ENCODE measurements around the gene VENTX.

DNA sequence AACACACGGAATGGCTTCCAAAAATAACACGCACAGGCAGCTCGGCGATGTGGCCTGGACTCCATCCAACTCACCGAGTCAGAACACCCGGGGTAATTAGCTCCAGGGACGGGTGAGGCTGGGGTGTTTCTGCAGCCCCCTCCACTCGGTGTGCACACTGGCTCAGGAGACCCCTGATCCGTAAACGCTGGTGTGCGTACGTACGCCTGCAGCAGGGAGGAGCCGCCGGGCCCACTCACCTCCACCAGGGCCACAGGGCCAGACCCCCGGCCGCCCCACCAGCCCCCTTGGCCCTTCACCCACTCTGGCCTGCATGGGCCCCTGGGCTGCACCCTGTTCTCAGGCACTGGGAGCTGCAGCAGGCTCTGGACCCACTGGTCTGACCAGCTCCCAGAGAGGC is 30.0 kb upstream of the VENTX start:
- TF ChIP-seq, protein P1, sequence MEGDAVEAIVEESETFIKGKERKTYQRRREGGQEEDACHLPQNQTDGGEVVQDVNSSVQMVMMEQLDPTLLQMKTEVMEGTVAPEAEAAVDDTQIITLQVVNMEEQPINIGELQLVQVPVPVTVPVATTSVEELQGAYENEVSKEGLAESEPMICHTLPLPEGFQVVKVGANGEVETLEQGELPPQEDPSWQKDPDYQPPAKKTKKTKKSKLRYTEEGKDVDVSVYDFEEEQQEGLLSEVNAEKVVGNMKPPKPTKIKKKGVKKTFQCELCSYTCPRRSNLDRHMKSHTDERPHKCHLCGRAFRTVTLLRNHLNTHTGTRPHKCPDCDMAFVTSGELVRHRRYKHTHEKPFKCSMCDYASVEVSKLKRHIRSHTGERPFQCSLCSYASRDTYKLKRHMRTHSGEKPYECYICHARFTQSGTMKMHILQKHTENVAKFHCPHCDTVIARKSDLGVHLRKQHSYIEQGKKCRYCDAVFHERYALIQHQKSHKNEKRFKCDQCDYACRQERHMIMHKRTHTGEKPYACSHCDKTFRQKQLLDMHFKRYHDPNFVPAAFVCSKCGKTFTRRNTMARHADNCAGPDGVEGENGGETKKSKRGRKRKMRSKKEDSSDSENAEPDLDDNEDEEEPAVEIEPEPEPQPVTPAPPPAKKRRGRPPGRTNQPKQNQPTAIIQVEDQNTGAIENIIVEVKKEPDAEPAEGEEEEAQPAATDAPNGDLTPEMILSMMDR (optimal IDR thresholded peaks at IDR 0.05 in 1 of 3, IDR thresholded peaks at IDR 0.05 in 1 of 3, conservative IDR thresholded peaks at IDR 0.05 in 1 of 3; ENCODE audit: extremely low read depth in 1 of 3, insufficient read depth in 2 of 3, low read length in 3 of 3): no peak
- no peak for TF ChIP-seq EZH2 (IDR thresholded peaks at IDR 0.05; ENCODE audit: low read length)
